Trophoblast cell (in vitro differentiated cells and primary cell): ENCODE results near the gene MEX3B.
A peak's percentile ranks its signal among the peaks of the same experiment; 100 is the strongest.

Experiments used
- DNase-seq, 2 donors: peaks; one replicate each; pipeline ENCODE4 v3.0.0-alpha.2; 2016
- H2AFZ ChIP-seq: 2 replicates; pipeline ENCODE4 v1.6.1; 2013; ENCODE audit warnings: low read length, moderate library complexity, mild to moderate bottlenecking; ENCODE audit not compliant: insufficient read depth, poor library complexity
- H2AK5ac ChIP-seq: 2 replicates; pipeline ENCODE4 v1.6.1; 2013; ENCODE audit warnings: mild to moderate bottlenecking, low read length
- H2BK120ac ChIP-seq: 2 replicates; pipeline ENCODE4 v1.6.1; 2013; ENCODE audit warnings: low read length, mild to moderate bottlenecking, moderate library complexity; ENCODE audit not compliant: insufficient read depth, poor library complexity
- H2BK12ac ChIP-seq: 2 replicates; pipeline ENCODE4 v1.6.1; 2013; ENCODE audit warnings: mild to moderate bottlenecking, low read length, moderate library complexity
- H2BK5ac ChIP-seq: 2 replicates; pipeline ENCODE4 v1.6.1; 2013; ENCODE audit warnings: low read length, low read depth, moderate library complexity, mild to moderate bottlenecking; ENCODE audit not compliant: poor library complexity
- H3K14ac ChIP-seq: 2 replicates; pipeline ENCODE4 v1.6.1; 2013; ENCODE audit warnings: mild to moderate bottlenecking, low read length
- H3K18ac ChIP-seq: 2 replicates; pipeline ENCODE4 v1.6.1; 2013; ENCODE audit warnings: mild to moderate bottlenecking, low read length
- H3K23ac ChIP-seq: 2 replicates; pipeline ENCODE4 v1.6.1; 2013; ENCODE audit warnings: low read length
- H3K27ac ChIP-seq: 2 replicates; pipeline ENCODE4 v1.5.1; 2013; ENCODE audit warnings: low read depth, mild to moderate bottlenecking, inconsistent platforms, low read length, moderate library complexity
- H3K27me3 ChIP-seq: 2 replicates; pipeline ENCODE4 v1.6.1; 2013; ENCODE audit warnings: inconsistent platforms, mild to moderate bottlenecking, low read length, moderate library complexity; ENCODE audit not compliant: insufficient read depth
- H3K36me3 ChIP-seq, 2 experiments: 1 replicate in 1 of 2; 2 replicates in 1 of 2; pipeline ENCODE4 v1.6.1; 2013; ENCODE audit warnings: low read length in 2 of 2, mild to moderate bottlenecking in 2 of 2, moderate library complexity in 1 of 2; ENCODE audit not compliant: insufficient read depth in 2 of 2, control insufficient read depth in 1 of 2
- H3K4ac ChIP-seq: 2 replicates; pipeline ENCODE4 v1.6.1; 2013; ENCODE audit warnings: low read depth, mild to moderate bottlenecking, low read length, moderate library complexity
- H3K4me1 ChIP-seq, 2 experiments: 1 replicate in 1 of 2; 2 replicates in 1 of 2; pipeline ENCODE4 v1.6.1; 2013; ENCODE audit warnings: low read length in 2 of 2, mild to moderate bottlenecking in 2 of 2, moderate library complexity in 1 of 2; ENCODE audit not compliant: insufficient read depth in 2 of 2, control insufficient read depth in 1 of 2
- H3K4me2 ChIP-seq: 2 replicates; pipeline ENCODE4 v1.6.1; 2013; ENCODE audit warnings: inconsistent platforms, mild to moderate bottlenecking, low read length, moderate library complexity
- H3K4me3 ChIP-seq: 2 replicates; pipeline ENCODE4 v1.5.1; 2013; ENCODE audit warnings: mild to moderate bottlenecking, low read depth, low read length, inconsistent platforms
- H3K79me1 ChIP-seq: one replicate; pipeline ENCODE4 v1.6.1; 2013; ENCODE audit warnings: low read length
- H3K79me2 ChIP-seq: 2 replicates; pipeline ENCODE4 v1.6.1; 2013; ENCODE audit warnings: low read length, mild to moderate bottlenecking; ENCODE audit not compliant: control insufficient read depth, insufficient read depth, poor library complexity
- H3K9ac ChIP-seq: 2 replicates; pipeline ENCODE4 v1.6.1; 2013; ENCODE audit warnings: mild to moderate bottlenecking, low read length
- H3K9me3 ChIP-seq: 2 replicates; pipeline ENCODE4 v1.6.1; 2013; ENCODE audit warnings: low read depth, mild to moderate bottlenecking, control low read depth, inconsistent platforms, low read length; ENCODE audit not compliant: insufficient read depth
- H4K12ac ChIP-seq: 2 replicates; pipeline ENCODE4 v1.6.1; 2013; ENCODE audit warnings: low read depth, mild to moderate bottlenecking, low read length, moderate library complexity
- H4K8ac ChIP-seq: 2 replicates; pipeline ENCODE4 v1.6.1; 2013; ENCODE audit warnings: low read depth, mild to moderate bottlenecking, low read length, moderate library complexity
- H4K91ac ChIP-seq: one replicate; pipeline ENCODE4 v1.6.1; 2013; ENCODE audit warnings: low read depth, mild to moderate bottlenecking, low read length, moderate library complexity
- WGBS: extraction: QIAGEN DNeasy Blood & Tissue Kit; methylation state at CpG from one replicate; pipeline ENCODE4 v1.1.7; 2013; ENCODE audit warnings: missing lambda C conversion rate; ENCODE audit not compliant: insufficient read length, insufficient coverage; ENCODE audit errors: extremely low coverage; 5-methylcytosine and 5-hydroxymethylcytosine counted together

The MEX3B gene

GRCh38 chr15:82018201-82018600, 27.6 kb downstream of the MEX3B start:
- Histone ChIP-seq H2BK12ac (no peak overlapping the region), H3K27ac (no peak overlapping the region), H2AK5ac (no peak overlapping the region), H3K4me2 (no peak overlapping the region), H4K91ac (no peak overlapping the region), H3K9me3 (peaks cover 3% of the 10 kb centered on the region), H2AFZ (no peak overlapping the region), H3K14ac (no peak overlapping the region), H3K79me2 (no peaks in the 10 kb centered on the region), H3K79me1 (no peaks in the 10 kb centered on the region), H3K4ac (no peak overlapping the region), H3K4me3 (peak overlapping the region; percentile 37), H3K18ac (no peak overlapping the region), H3K23ac (no peak overlapping the region), H3K27me3 (no peaks in the 10 kb centered on the region), H3K4me1 (peaks cover 0 to 4% of the 10 kb centered on the region in 2 experiments), H3K9ac (no peak overlapping the region), H3K36me3 (no peaks in the 10 kb centered on the region), H2BK5ac (no peak overlapping the region), H4K12ac (peak overlapping the region; percentile 37), H2BK120ac (no peak overlapping the region), H4K8ac (no peak overlapping the region)
- DNase-seq: peak in 1 of 2 donors; percentile 31
- WGBS: no CpG with 5 or more reads among the region's 4 CpGs

DNA sequence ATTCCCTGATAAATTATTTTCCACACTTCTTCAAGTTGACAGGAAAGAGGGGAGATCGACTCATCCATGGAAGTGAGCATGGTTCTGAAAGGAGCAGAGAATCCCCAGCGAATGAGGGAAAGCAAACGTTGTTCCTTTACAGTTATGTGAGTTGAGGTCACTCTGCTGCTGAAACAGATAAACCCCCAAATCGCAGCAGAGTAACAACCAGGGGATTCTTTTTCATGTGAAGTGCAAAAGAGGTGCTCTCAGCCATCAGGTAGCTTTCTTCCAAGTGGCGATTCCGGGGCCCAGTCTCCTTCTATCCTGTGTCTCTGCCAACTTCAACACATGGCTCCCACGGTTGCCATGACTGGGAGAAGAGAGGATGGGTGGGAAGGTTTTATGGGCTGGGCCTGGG, 28.2 kb downstream of the MEX3B start:
- Histone ChIP-seq H2AK5ac (no peak overlapping the region), H3K36me3 (no peaks in the 10 kb centered on the region), H2BK12ac (no peak overlapping the region), H4K12ac (no peak overlapping the region), H3K9me3 (peaks cover 3% of the 10 kb centered on the region), H3K4ac (no peak overlapping the region), H4K91ac (no peak overlapping the region), H2BK5ac (no peak overlapping the region), H3K79me2 (no peaks in the 10 kb centered on the region), H3K18ac (no peak overlapping the region), H2AFZ (no peak overlapping the region), H3K9ac (no peak overlapping the region), H3K27ac (no peak overlapping the region), H3K79me1 (no peaks in the 10 kb centered on the region), H3K4me3 (no peak overlapping the region), H3K14ac (no peak overlapping the region), H4K8ac (no peak overlapping the region), H2BK120ac (no peak overlapping the region), H3K23ac (no peak overlapping the region), H3K4me1 (peaks cover 0 to 4% of the 10 kb centered on the region in 2 experiments), H3K4me2 (no peak overlapping the region), H3K27me3 (no peaks in the 10 kb centered on the region)
- no peak for DNase-seq
- no CpG with 5 or more reads among the region's 7 CpGs for WGBS

DNA sequence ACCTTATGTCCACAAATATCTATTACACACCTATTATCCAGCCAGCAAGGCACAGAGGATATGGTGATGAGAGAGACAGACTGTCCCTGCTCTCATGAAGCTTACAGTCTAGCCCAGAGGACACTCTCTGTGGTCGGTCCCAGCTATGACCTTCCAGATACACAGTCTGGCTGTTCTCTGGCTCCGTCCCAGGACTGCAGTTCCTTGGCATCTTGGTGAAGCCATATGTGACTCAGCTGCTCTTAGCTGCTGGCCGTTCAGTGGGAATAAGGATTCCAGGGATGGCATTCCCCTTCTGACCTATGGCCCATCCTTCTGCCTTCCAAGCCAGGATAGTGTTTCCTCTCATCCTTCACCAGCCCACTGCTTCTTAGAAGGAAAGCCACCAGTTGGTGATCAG, 30.8 kb downstream of the MEX3B start:
- H2AK5ac ChIP-seq: no peak overlapping the region
- no peak overlapping the region for H2BK120ac ChIP-seq
- no peak overlapping the region for H3K27ac ChIP-seq
- no peaks in the 10 kb centered on the region for H3K36me3 ChIP-seq
- no peak overlapping the region for H4K12ac ChIP-seq
- peak in 1 of 2 donors; percentile 14 for DNase-seq
- no peaks in the 10 kb centered on the region for H3K79me2 ChIP-seq
- H3K4me3 ChIP-seq: no peak overlapping the region
- no peaks in the 10 kb centered on the region for H3K79me1 ChIP-seq
- H3K23ac ChIP-seq: no peak overlapping the region
- no peak overlapping the region for H3K4ac ChIP-seq
- H3K9ac ChIP-seq: no peak overlapping the region
- WGBS: no CpG with 5 or more reads among the region's 3 CpGs
- no peak overlapping the region for H3K14ac ChIP-seq
- no peak overlapping the region for H4K8ac ChIP-seq
- H3K18ac ChIP-seq: no peak overlapping the region
- H4K91ac ChIP-seq: no peak overlapping the region
- H2BK12ac ChIP-seq: no peak overlapping the region
- peaks cover 0 to 4% of the 10 kb centered on the region in 2 experiments for H3K4me1 ChIP-seq
- H3K4me2 ChIP-seq: no peak overlapping the region
- no peak overlapping the region for H2AFZ ChIP-seq
- no peaks in the 10 kb centered on the region for H3K27me3 ChIP-seq
- no peak overlapping the region for H2BK5ac ChIP-seq
- H3K9me3 ChIP-seq: peaks cover 3% of the 10 kb centered on the region

- Histone ChIP-seq H3K4me1 (no peaks in the 10 kb centered on the region), H2AK5ac (no peak overlapping the region), H3K9ac (no peak overlapping the region), H3K27ac (no peak overlapping the region), H2BK5ac (no peak overlapping the region), H3K36me3 (no peaks in the 10 kb centered on the region), H4K8ac (no peak overlapping the region), H3K79me1 (no peaks in the 10 kb centered on the region), H2BK12ac (no peak overlapping the region), H3K79me2 (no peaks in the 10 kb centered on the region), H2AFZ (no peak overlapping the region), H4K12ac (no peak overlapping the region), H3K18ac (no peak overlapping the region), H3K4me2 (no peak overlapping the region), H3K4me3 (peak overlapping the region; percentile 10), H3K27me3 (no peaks in the 10 kb centered on the region), H3K4ac (no peak overlapping the region), H3K23ac (no peak overlapping the region), H2BK120ac (no peak overlapping the region), H4K91ac (no peak overlapping the region), H3K9me3 (peaks cover 4% of the 10 kb centered on the region), H3K14ac (no peak overlapping the region)
- no CpG with 5 or more reads among the region's 7 CpGs for WGBS
- DNase-seq: no peak
Observed at GRCh38 chr15:82012908-82013307, 32.9 kb downstream of the MEX3B start.
